GM12878 (cell line): ENCODE measurements around the gene GRIPAP1. TPM values are rescaled to one million over a fixed set of nuclear protein-coding genes. Genes with fewer than 3 reads are reported as not detected.
"Not testable (repeated sequence)": the region's sequence is repeated elsewhere in the genome, so short reads cannot be mapped to it uniquely, and the experiment has no call there.

Source experiments
- ATAC-seq: fragments of 200-7000 bp; cut with Tn5 transposase; 3 replicates; pipeline ENCODE4 v1.9.1; 2020; ENCODE audit warnings: mild to moderate bottlenecking, moderate library complexity
- BruUV-seq: library from RNA; stranded (reverse); fragments of 400-500 nt; replicated peaks from 2 replicates; lab custom pipeline; 2021; lab: Mats Ljungman, UMichigan
- CTCF ChIA-PET: fragments of 300-600 bp; sonication (Branson Sonifier 250); formaldehyde crosslinking; extraction: SDS; loops from one replicate; lab custom pipeline; 2021; ENCODE audit warnings: inconsistent platforms; lab: Yijun Ruan, JAX
- POLR2A ChIA-PET: fragments of 350-600 bp; formaldehyde crosslinking; extraction: SDS; loops from one replicate; lab custom pipeline; 2021; ENCODE audit warnings: inconsistent platforms; lab: Charles Lee
- RAD21 ChIA-PET: fragments of 300-600 bp; sonication (Branson Sonifier 250); formaldehyde crosslinking; loops from one replicate; lab custom pipeline; 2023; ENCODE audit warnings: antibody characterized with exemption; ENCODE audit not compliant: unreplicated experiment; lab: Charles Lee
- SMC1A ChIA-PET: fragments of 300-600 bp; sonication (Branson Sonifier 250); formaldehyde crosslinking; loops from one replicate; lab custom pipeline; 2023; ENCODE audit not compliant: unreplicated experiment, uncharacterized antibody; lab: Charles Lee
- DNase-seq: peaks from one replicate; pipeline ENCODE4 v3.0.0-alpha.2; 2011; ENCODE audit warnings: low read depth, low spot score
- FAIRE-seq: peaks from 3 replicates; lab custom pipeline; 2011; peaks lifted over from hg19 to GRCh38; lab: Jason Lieb, UNC
- H2AFZ ChIP-seq: 2 replicates; pipeline ENCODE4 v1.6.0; 2011; ENCODE audit warnings: low read depth, low read length, control low read depth; ENCODE audit not compliant: control insufficient read depth
- H3K27ac ChIP-seq: 2 replicates; pipeline ENCODE4 v1.5.1; 2011; ENCODE audit warnings: control low read depth; ENCODE audit not compliant: control insufficient read depth, insufficient read depth
- H3K27me3 ChIP-seq, 2 experiments: replicated peaks in 1 of 2; 2 replicates each; pipeline versions ENCODE4 v1.6.0 to v1.6.1; 2011; ENCODE audit warnings: low read length in 1 of 2; ENCODE audit not compliant: control insufficient read depth in 2 of 2, insufficient read depth in 2 of 2
- H3K36me3 ChIP-seq, 2 experiments: 2 replicates each; pipeline ENCODE4 v1.5.1; 2011; ENCODE audit warnings: low read length in 1 of 2; ENCODE audit not compliant: control insufficient read depth in 2 of 2, insufficient read depth in 2 of 2
- H3K4me1 ChIP-seq: 2 replicates; pipeline ENCODE4 v1.6.1; 2011; ENCODE audit warnings: mild to moderate bottlenecking, low read length, moderate library complexity, mixed read lengths; ENCODE audit not compliant: control insufficient read depth, insufficient read depth
- H3K4me2 ChIP-seq: 2 replicates; pipeline ENCODE4 v1.6.0; 2011; ENCODE audit warnings: control low read depth; ENCODE audit not compliant: control insufficient read depth, insufficient read depth
- H3K4me3 ChIP-seq: fragments of 200-600 bp; sonication (generic); 2 replicates; pipeline ENCODE4 v1.5.1; 2016
- H3K79me2 ChIP-seq: 2 replicates; pipeline ENCODE4 v1.6.0; 2011; ENCODE audit warnings: low read length; ENCODE audit not compliant: control insufficient read depth, insufficient read depth
- H3K9ac ChIP-seq: 2 replicates; pipeline ENCODE4 v1.8.0; 2011; ENCODE audit warnings: low read length, control low read depth, mixed read lengths; ENCODE audit not compliant: control insufficient read depth, insufficient read depth
- H3K9me3 ChIP-seq: replicated peaks from 3 replicates; pipeline ENCODE4 v1.5.1; 2011; ENCODE audit warnings: mild to moderate bottlenecking, low read length; ENCODE audit not compliant: control insufficient read depth, insufficient read depth
- H4K20me1 ChIP-seq: 2 replicates; pipeline ENCODE4 v1.6.0; 2011; ENCODE audit not compliant: control insufficient read depth, insufficient read depth
- BCL11A ChIP-seq: IDR thresholded peaks from 2 replicates; pipeline ENCODE4 v1.6.1; 2011; ENCODE audit warnings: low read depth, low read length
- CEBPB ChIP-seq, 2 experiments: fragments of 150-350 bp in 1 of 2; IDR thresholded peaks; 2 replicates each; pipeline ENCODE4 v1.6.1; 2012 to 2014; ENCODE audit warnings: low read depth in 2 of 2, low read length in 2 of 2, borderline replicate concordance in 1 of 2, inconsistent platforms in 1 of 2
- FOXK2 ChIP-seq: fragments of 450-650 bp; IDR thresholded peaks from 2 replicates; pipeline ENCODE4 v1.6.1; 2017; ENCODE audit warnings: mild to moderate bottlenecking, moderate library complexity
- MTA2 ChIP-seq: fragments of 450-650 bp; IDR thresholded peaks from 2 replicates; pipeline ENCODE4 v1.6.1; 2016; ENCODE audit warnings: low read depth, mild to moderate bottlenecking, moderate library complexity
- SMAD5 ChIP-seq: IDR thresholded peaks from 2 replicates; pipeline ENCODE4 v1.6.1; 2016; ENCODE audit warnings: antibody characterized with exemption, low read depth
- WGBS: methylation state at CpG from one replicate; pipeline ENCODE4 v1.1.6; 2016; ENCODE audit warnings: low lambda C conversion rate; ENCODE audit not compliant: insufficient replicate concordance, insufficient coverage; ENCODE audit errors: missing lambda C conversion rate; 5-methylcytosine and 5-hydroxymethylcytosine counted together
- in situ Hi-C: fragments of 300-500 bp; cut with MboI; formaldehyde crosslinking; loops from 9 replicates; pipeline ENCODE4 v1.14.3; 2018; ENCODE audit warnings: mixed read lengths
- intact Hi-C: fragments of 100-400 bp; cut with micrococcal nuclease; formaldehyde crosslinking; loops from one replicate; pipeline ENCODE4 v1.14.2; 2022; ENCODE audit not compliant: unreplicated experiment
- polyA plus RNA-seq, 11 experiments: library from polyadenylated mRNA; depleted of rRNA in 4 of 11; unstranded in 6 of 11; stranded (reverse) in 5 of 11; fragments of >200 nt; fragmentation: Nextera tagmentation in 4 of 11; fragmentation: Illumina TruSeq in 1 of 11; extraction: Ambion mirVana in 4 of 11; extraction: Trizol in 1 of 11; gene quantifications; 1 replicate in 1 of 11; 2 replicates in 10 of 11; pipeline versions ENCODE4 v1.2.1 to v1.2.3, GENCODE V29; 2011 to 2016; ENCODE audit warnings: inconsistent platforms in 2 of 11, missing spikeins in 2 of 11, low read depth in 1 of 11
- total RNA-seq, 4 experiments: library from RNA; depleted of rRNA in 3 of 4; stranded (reverse); fragments of >200 nt in 3 of 4; fragmentation: Illumina TruSeq in 1 of 4; extraction: Trizol in 1 of 4; gene quantifications; 2 replicates each; pipeline versions ENCODE4 v1.2.1 to v1.2.3, GENCODE V29; 2013 to 2021
- TF ChIP-seq, protein P1 (sequence below): fragments of 450-650 bp; formaldehyde crosslinking; IDR thresholded peaks from 2 replicates; pipeline ENCODE4 v1.4.0; 2020; ENCODE audit warnings: mild to moderate bottlenecking, moderate library complexity
- TF ChIP-seq, protein P2 (sequence below): fragments of 450-650 bp; IDR thresholded peaks from 2 replicates; pipeline ENCODE4 v1.6.1; 2017; ENCODE audit warnings: low read depth, mild to moderate bottlenecking, moderate library complexity
- TF ChIP-seq, protein P3 (sequence below): IDR thresholded peaks from 2 replicates; pipeline ENCODE4 v1.6.1; 2011; ENCODE audit warnings: mild to moderate bottlenecking, low read depth, low read length, moderate library complexity; ENCODE audit not compliant: insufficient replicate concordance
- TF ChIP-seq, protein P4 (sequence below): fragments of 450-650 bp; IDR thresholded peaks from 2 replicates; pipeline ENCODE4 v1.6.1; 2017; ENCODE audit warnings: borderline replicate concordance

Gene GRIPAP1
- total and polyA plus RNA-seq, 10 of the 15 experiments (the other 5 are each of a cell fraction or from before 2014, with no cell fraction given) = 4.2 to 44.7 (median 25.8) TPM

DNA sequence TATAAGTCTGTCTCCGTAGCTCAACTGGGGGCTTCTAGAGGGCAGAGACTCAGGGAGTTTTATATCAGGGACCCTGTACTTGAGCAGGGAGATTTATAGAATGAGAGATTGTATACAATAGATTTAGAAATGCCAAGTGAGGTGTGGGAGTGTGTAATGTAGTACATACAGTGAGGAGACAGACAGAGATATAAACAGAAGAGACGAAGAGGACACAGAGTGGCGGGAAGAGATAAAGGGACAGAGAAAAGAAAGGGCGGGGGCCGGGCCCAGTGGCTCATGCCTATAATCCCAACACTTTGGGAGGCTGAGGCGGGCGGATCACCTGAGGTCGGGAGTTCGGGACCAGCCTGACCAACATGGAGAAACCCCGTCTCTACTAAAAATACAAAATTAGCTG lies 21.7 kb downstream of the GRIPAP1 start:
- WGBS = 66% methylated on average over 9 of the region's 10 CpGs
- H3K4me1 ChIP-seq, in situ Hi-C loops, H3K27me3 ChIP-seq, H3K4me3 ChIP-seq, FAIRE-seq, H3K9ac ChIP-seq, H3K36me3 ChIP-seq, H4K20me1 ChIP-seq, POLR2A ChIA-PET, BruUV-seq, H3K27ac ChIP-seq, SMC1A ChIA-PET, H3K9me3 ChIP-seq, intact Hi-C loops, H2AFZ ChIP-seq, RAD21 ChIA-PET, H3K4me2 ChIP-seq, H3K79me2 ChIP-seq, ATAC-seq, DNase-seq: not testable (repeated sequence)
- CTCF ChIA-PET = interaction anchor here (0.7 kb wide), 1 partner anchor 64 kb away, joined by 4 read pairs; no protein-coding TSS in a partner anchor

DNA sequence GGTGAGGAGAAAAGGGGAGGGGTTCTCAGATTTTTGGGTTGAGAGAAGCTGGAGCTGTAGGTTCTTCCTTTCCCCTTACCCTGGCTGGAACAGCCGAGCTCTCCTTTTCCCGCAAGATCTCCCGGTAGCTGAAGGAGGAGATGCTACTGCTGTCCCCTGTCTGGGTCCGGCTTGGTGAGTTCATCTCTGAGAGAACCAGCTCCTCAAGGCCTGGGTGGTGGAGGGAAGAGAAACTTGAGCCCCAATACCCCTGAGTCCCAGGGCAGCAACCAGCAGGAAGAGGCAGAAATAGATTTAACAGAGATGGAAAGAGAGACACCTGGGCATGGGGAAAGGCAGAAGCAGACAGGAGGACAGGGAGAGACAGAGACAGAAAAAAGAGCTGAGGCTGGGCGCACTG lies 23.8 kb downstream of the GRIPAP1 start:
- Histone ChIP-seq H3K4me3 (no peak overlapping the region), H3K36me3 (peaks cover 0 to 4% of the 10 kb centered on the region in 2 experiments; a peak in 3 of 4 replicates), H4K20me1 (no peaks in the 10 kb centered on the region), H3K27me3 (no peaks in the 10 kb centered on the region), H3K9me3 (no peaks in the 10 kb centered on the region), H2AFZ (no peak overlapping the region), H3K79me2 (no peaks in the 10 kb centered on the region), H3K27ac (no peak overlapping the region), H3K4me2 (no peak overlapping the region), H3K4me1 (no peaks in the 10 kb centered on the region), H3K9ac (no peak overlapping the region)
- ChIA-PET RAD21 (no interaction called here), POLR2A (no interaction called here), SMC1A (no interaction called here), CTCF (no interaction called here)
- no peak for DNase-seq
- intact Hi-C loops = no loop called here
- FAIRE-seq = no peak
- ATAC-seq = no peak
- WGBS = 75% methylated on average over 4 of the region's 5 CpGs
- in situ Hi-C loops = no loop called here
- no TSS peak for BruUV-seq
- TF ChIP-seq MTA2 = no peak
- TF ChIP-seq CEBPB (IDR thresholded peaks at IDR 0.05; ENCODE audit: borderline replicate concordance in 1 of 2, low read depth in 2 of 2, low read length in 2 of 2) = no peak
- TF ChIP-seq, protein P1, sequence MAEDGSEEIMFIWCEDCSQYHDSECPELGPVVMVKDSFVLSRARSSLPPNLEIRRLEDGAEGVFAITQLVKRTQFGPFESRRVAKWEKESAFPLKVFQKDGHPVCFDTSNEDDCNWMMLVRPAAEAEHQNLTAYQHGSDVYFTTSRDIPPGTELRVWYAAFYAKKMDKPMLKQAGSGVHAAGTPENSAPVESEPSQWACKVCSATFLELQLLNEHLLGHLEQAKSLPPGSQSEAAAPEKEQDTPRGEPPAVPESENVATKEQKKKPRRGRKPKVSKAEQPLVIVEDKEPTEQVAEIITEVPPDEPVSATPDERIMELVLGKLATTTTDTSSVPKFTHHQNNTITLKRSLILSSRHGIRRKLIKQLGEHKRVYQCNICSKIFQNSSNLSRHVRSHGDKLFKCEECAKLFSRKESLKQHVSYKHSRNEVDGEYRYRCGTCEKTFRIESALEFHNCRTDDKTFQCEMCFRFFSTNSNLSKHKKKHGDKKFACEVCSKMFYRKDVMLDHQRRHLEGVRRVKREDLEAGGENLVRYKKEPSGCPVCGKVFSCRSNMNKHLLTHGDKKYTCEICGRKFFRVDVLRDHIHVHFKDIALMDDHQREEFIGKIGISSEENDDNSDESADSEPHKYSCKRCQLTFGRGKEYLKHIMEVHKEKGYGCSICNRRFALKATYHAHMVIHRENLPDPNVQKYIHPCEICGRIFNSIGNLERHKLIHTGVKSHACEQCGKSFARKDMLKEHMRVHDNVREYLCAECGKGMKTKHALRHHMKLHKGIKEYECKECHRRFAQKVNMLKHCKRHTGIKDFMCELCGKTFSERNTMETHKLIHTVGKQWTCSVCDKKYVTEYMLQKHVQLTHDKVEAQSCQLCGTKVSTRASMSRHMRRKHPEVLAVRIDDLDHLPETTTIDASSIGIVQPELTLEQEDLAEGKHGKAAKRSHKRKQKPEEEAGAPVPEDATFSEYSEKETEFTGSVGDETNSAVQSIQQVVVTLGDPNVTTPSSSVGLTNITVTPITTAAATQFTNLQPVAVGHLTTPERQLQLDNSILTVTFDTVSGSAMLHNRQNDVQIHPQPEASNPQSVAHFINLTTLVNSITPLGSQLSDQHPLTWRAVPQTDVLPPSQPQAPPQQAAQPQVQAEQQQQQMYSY (CRISPR knock-in tag) = no peak
- TF ChIP-seq BCL11A = no peak
- TF ChIP-seq, protein P2, sequence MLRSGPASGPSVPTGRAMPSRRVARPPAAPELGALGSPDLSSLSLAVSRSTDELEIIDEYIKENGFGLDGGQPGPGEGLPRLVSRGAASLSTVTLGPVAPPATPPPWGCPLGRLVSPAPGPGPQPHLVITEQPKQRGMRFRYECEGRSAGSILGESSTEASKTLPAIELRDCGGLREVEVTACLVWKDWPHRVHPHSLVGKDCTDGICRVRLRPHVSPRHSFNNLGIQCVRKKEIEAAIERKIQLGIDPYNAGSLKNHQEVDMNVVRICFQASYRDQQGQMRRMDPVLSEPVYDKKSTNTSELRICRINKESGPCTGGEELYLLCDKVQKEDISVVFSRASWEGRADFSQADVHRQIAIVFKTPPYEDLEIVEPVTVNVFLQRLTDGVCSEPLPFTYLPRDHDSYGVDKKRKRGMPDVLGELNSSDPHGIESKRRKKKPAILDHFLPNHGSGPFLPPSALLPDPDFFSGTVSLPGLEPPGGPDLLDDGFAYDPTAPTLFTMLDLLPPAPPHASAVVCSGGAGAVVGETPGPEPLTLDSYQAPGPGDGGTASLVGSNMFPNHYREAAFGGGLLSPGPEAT = no peak
- no peak for TF ChIP-seq SMAD5
- TF ChIP-seq, protein P3, sequence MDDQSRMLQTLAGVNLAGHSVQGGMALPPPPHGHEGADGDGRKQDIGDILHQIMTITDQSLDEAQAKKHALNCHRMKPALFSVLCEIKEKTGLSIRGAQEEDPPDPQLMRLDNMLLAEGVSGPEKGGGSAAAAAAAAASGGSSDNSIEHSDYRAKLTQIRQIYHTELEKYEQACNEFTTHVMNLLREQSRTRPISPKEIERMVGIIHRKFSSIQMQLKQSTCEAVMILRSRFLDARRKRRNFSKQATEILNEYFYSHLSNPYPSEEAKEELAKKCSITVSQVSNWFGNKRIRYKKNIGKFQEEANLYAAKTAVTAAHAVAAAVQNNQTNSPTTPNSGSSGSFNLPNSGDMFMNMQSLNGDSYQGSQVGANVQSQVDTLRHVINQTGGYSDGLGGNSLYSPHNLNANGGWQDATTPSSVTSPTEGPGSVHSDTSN = no peak
- TF ChIP-seq, protein P4, sequence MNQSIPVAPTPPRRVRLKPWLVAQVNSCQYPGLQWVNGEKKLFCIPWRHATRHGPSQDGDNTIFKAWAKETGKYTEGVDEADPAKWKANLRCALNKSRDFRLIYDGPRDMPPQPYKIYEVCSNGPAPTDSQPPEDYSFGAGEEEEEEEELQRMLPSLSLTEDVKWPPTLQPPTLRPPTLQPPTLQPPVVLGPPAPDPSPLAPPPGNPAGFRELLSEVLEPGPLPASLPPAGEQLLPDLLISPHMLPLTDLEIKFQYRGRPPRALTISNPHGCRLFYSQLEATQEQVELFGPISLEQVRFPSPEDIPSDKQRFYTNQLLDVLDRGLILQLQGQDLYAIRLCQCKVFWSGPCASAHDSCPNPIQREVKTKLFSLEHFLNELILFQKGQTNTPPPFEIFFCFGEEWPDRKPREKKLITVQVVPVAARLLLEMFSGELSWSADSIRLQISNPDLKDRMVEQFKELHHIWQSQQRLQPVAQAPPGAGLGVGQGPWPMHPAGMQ = no peak
- no peak for TF ChIP-seq FOXK2
